ENCODE results near the gene PSME3IP1.

Gene PSME3IP1

GRCh38 chr16:57163842-57164241, 22.0 kb downstream of the PSME3IP1 start:
- FAIRE-seq (no peak), DNase-seq (ENCODE audit: insufficient read length) (no peak)
- TF ChIP-seq POLR2AphosphoS5 (IDR thresholded peaks at IDR 0.05; ENCODE audit: low read depth, low read length) (no peak), TAF1 (IDR thresholded peaks at IDR 0.05; ENCODE audit: borderline replicate concordance, low read depth, low read length) (no peak), POLR2A (IDR thresholded peaks at IDR 0.05; ENCODE audit: low read depth, low read length) (no peak)

GRCh38 chr16:57159447-57159846, 26.4 kb downstream of the PSME3IP1 start:
- no peak for TF ChIP-seq POLR2A (IDR thresholded peaks at IDR 0.05; ENCODE audit: low read depth, low read length)
- no peak for TF ChIP-seq POLR2AphosphoS5 (IDR thresholded peaks at IDR 0.05; ENCODE audit: low read depth, low read length)
- no peak for TF ChIP-seq TAF1 (IDR thresholded peaks at IDR 0.05; ENCODE audit: borderline replicate concordance, low read depth, low read length)
- FAIRE-seq: no peak
- no peak for DNase-seq (ENCODE audit: insufficient read length)

- DNase-seq (ENCODE audit: insufficient read length): no peak
- no peak for TF ChIP-seq TAF1 (IDR thresholded peaks at IDR 0.05; ENCODE audit: borderline replicate concordance, low read depth, low read length)
- no peak for TF ChIP-seq POLR2A (IDR thresholded peaks at IDR 0.05; ENCODE audit: low read depth, low read length)
- TF ChIP-seq POLR2AphosphoS5 (IDR thresholded peaks at IDR 0.05; ENCODE audit: low read depth, low read length): no peak
- no peak for FAIRE-seq
These were observed 28.3 kb downstream of the PSME3IP1 start for GRCh38 chr16:57157533-57157932.

GRCh38 chr16:57156351-57156703, 29.5 kb downstream of the PSME3IP1 start:
- FAIRE-seq (no peak), DNase-seq (ENCODE audit: insufficient read length) (no peak)
- TF ChIP-seq POLR2A (IDR thresholded peaks at IDR 0.05; ENCODE audit: low read depth, low read length) (no peak), TAF1 (IDR thresholded peaks at IDR 0.05; ENCODE audit: borderline replicate concordance, low read depth, low read length) (no peak), POLR2AphosphoS5 (IDR thresholded peaks at IDR 0.05; ENCODE audit: low read depth, low read length) (no peak)

GRCh38 chr16:57155702-57156350, 30.0 kb downstream of the PSME3IP1 start:
- TF ChIP-seq TAF1 (IDR thresholded peaks at IDR 0.05; ENCODE audit: borderline replicate concordance, low read depth, low read length) (no peak), POLR2AphosphoS5 (IDR thresholded peaks at IDR 0.05; ENCODE audit: low read depth, low read length) (no peak), POLR2A (IDR thresholded peaks at IDR 0.05; ENCODE audit: low read depth, low read length) (no peak)
- FAIRE-seq (no peak), DNase-seq (ENCODE audit: insufficient read length) (no peak)

- TF ChIP-seq POLR2A (IDR thresholded peaks at IDR 0.05; ENCODE audit: low read depth, low read length): no peak
- TF ChIP-seq TAF1 (IDR thresholded peaks at IDR 0.05; ENCODE audit: borderline replicate concordance, low read depth, low read length): no peak
- TF ChIP-seq POLR2AphosphoS5 (IDR thresholded peaks at IDR 0.05; ENCODE audit: low read depth, low read length): no peak
- DNase-seq (ENCODE audit: insufficient read length) (no peak), FAIRE-seq (no peak)
These were observed 32.0 kb downstream of the PSME3IP1 start for GRCh38 chr16:57153841-57154240.

GRCh38 chr16:57152096-57153093, 33.4 kb downstream of the PSME3IP1 start:
- no peak for FAIRE-seq
- DNase-seq (ENCODE audit: insufficient read length): no peak
- no peak for TF ChIP-seq POLR2AphosphoS5 (IDR thresholded peaks at IDR 0.05; ENCODE audit: low read depth, low read length)
- no peak for TF ChIP-seq POLR2A (IDR thresholded peaks at IDR 0.05; ENCODE audit: low read depth, low read length)
- TF ChIP-seq TAF1 (IDR thresholded peaks at IDR 0.05; ENCODE audit: borderline replicate concordance, low read depth, low read length): no peak

- no peak for DNase-seq (ENCODE audit: insufficient read length)
- no peak for FAIRE-seq
- TF ChIP-seq POLR2A (IDR thresholded peaks at IDR 0.05; ENCODE audit: low read depth, low read length) (no peak), TAF1 (IDR thresholded peaks at IDR 0.05; ENCODE audit: borderline replicate concordance, low read depth, low read length) (no peak), POLR2AphosphoS5 (IDR thresholded peaks at IDR 0.05; ENCODE audit: low read depth, low read length) (no peak)
These were observed 34.5 kb downstream of the PSME3IP1 start for GRCh38 chr16:57151369-57151768.

- no peak for DNase-seq (ENCODE audit: insufficient read length)
- no peak for FAIRE-seq
- TF ChIP-seq TAF1 (IDR thresholded peaks at IDR 0.05; ENCODE audit: borderline replicate concordance, low read depth, low read length) (no peak), POLR2A (IDR thresholded peaks at IDR 0.05; ENCODE audit: low read depth, low read length) (no peak), POLR2AphosphoS5 (IDR thresholded peaks at IDR 0.05; ENCODE audit: low read depth, low read length) (no peak)
These were observed 35.0 kb downstream of the PSME3IP1 start for GRCh38 chr16:57150682-57151330.

- FAIRE-seq: no peak
- no peak for TF ChIP-seq POLR2AphosphoS5 (IDR thresholded peaks at IDR 0.05; ENCODE audit: low read depth, low read length)
- TF ChIP-seq POLR2A (IDR thresholded peaks at IDR 0.05; ENCODE audit: low read depth, low read length): no peak
- no peak for TF ChIP-seq TAF1 (IDR thresholded peaks at IDR 0.05; ENCODE audit: borderline replicate concordance, low read depth, low read length)
- no peak for DNase-seq (ENCODE audit: insufficient read length)
These were observed 36.4 kb downstream of the PSME3IP1 start for GRCh38 chr16:57149391-57149790.

GRCh38 chr16:57148481-57148880, 37.4 kb downstream of the PSME3IP1 start:
- DNase-seq (ENCODE audit: insufficient read length) (no peak), FAIRE-seq (no peak)
- no peak for TF ChIP-seq POLR2AphosphoS5 (IDR thresholded peaks at IDR 0.05; ENCODE audit: low read depth, low read length)
- no peak for TF ChIP-seq POLR2A (IDR thresholded peaks at IDR 0.05; ENCODE audit: low read depth, low read length)
- TF ChIP-seq TAF1 (IDR thresholded peaks at IDR 0.05; ENCODE audit: borderline replicate concordance, low read depth, low read length): no peak

All from GM12892 (cell line).